NCI-H128 (cell line): ENCODE measurements around the gene STK32B.

ENCODE experiments used
- DNase-seq: peaks from one replicate; lab custom pipeline; 2025; ENCODE audit not compliant: unreplicated experiment; lab: John Stamatoyannopoulos, UW

Gene STK32B

DNA sequence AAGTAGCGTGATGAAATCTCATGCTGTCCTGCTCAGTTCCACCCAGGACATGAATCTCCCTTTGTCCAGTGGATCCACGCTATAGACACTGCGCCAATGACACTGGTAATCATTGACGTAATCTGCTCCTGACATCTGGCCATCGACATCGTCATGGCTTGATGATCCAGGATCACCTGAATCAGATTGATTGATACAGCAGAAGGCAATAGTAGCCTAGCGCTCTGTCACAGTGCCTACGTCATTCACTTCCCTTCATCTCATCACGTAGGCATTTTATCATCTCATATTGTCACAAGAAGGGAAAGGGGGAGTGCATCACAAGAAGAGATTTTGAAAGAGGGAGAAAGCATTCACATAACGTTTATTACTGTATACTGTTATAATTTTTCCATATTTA, 68.8 kb downstream of the STK32B start:
- no peak for DNase-seq

DNA sequence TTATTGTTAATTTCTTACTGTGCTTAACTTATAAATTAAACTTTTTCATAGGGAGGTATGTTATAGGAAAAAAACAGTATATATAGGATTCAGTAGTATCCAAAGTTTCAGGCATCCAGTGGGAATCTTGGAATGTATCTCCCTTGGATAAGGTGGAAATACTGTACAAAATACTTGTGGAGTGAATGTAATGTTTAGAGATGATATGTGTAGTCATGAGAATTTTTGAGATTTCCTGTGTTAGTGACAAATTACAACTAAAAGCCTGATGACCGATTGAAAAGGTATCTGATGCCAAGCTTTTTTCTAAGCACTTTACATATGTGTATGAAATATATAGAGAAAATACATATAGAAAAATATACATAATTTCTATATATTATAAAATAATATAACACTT, 69.2 kb downstream of the STK32B start:
- no peak for DNase-seq

GRCh38 chr4:5122114-5122513, 70.8 kb downstream of the STK32B start:
- DNase-seq, result no peak

DNA sequence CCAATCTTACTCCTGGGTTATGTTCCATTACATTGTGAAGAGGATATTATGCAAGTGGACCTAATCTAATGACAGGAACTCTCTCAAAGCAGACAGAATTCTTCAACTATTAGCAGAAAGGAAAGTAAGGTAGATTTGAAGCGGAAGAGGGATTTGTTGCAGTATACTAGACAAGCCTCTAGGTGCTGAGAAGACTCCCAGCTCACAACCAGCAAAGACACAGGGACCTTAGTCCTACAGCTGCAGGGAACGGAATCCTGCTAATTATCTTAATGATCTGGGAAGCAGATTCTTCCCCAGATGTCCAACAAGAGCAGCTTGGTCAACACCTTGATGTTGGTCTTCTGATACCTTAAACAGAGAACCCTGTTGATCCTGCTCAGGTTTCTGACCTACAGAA, 73.6 kb downstream of the STK32B start:
- DNase-seq, result no peak

DNA sequence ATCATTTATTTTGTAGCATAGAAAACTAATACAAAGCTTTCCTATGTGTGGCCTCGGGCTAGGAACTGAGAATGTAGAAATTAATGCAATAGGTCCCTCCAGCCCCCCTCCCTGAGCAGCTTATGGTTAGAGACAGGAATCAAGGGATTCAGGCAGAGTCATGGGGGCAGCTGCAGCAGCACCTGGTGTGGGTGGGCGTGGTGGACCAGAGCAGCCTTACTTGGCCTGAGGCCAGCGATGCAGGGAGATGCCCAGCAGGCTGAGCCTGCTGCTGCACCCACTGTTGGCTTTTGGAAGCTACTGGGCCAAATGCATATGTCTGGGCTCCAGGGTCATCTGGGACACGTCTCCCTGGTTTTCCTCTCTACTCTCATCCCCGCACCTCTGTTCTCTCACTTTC, 74.0 kb downstream of the STK32B start:
- DNase-seq, result no peak

- no peak for DNase-seq
Measured at GRCh38 chr4:5126231-5126630, 75.0 kb downstream of the STK32B start.

- no peak for DNase-seq
Measured at GRCh38 chr4:5126857-5127256, 75.6 kb downstream of the STK32B start.

GRCh38 chr4:5127556-5127955, 76.3 kb downstream of the STK32B start:
- DNase-seq, result no peak

DNA sequence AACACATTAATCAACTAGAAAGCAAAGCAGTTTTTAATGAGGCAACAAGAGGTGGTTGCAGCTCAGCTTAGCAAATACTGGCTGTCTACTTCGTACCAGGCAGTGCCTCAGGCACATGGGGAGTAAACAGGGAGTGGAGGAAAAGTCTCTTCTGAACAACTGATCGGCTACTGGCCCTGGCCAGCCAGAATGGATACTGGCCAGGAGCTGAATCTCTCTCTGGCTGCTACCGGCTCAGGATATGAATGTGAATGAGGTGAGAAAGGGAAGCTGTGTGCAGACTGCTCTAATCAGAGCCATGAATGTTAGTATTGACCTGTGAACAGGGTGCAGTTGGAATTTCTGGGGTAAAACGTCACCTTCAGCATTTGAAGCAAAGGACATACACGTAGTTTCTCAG, 77.3 kb downstream of the STK32B start:
- DNase-seq, result no peak

DNA sequence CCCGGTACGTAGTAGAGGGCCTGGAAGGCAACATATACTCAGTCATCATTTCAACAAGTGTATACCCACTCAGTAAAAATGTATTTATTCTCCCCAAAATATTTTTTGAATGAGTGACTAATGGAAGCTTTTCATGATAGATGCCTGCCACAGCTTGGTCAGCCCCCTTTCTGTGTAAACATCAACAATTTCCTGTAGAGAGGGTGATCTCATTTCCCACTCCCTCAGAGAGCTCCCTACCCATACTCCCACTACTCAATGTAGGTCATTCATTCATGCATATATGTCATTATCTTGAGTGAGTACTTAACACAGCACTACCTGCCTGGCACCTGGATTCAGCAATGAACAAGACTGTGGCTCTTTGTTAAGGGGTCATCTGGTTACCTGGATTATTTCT, 81.9 kb downstream of the STK32B start:
- no peak for DNase-seq

DNA sequence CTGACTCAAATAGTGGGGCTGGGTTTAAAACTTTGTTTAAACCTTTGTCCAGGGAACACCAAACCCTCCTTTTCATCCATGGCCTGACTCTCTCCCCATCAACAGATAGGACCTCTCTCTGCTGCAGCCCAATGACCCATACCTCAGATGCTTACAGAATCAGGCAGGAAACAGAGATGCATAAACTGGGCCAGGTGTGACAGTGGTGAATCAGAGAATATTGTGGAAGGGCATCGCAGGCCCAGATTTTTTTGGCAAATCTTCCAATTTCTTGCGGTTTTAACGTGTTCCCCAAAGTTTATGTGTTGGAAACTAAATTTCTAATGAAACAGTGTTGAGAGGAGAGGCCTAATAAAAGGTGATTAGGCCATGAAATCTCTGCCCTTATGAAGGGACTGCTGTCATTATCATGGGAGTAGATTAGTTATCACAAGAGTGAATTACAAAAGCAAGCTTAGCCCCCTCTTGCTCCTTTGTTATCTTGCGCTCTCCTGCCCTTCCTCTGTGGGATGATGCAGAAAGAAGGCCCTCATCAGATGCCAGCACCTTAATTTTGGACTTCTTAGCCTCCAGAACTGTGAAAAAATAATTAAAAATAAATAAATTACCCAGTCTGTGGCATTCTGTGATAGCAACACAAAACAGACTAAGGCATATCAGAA, 82.8 kb downstream of the STK32B start:
- no peak for DNase-seq

GRCh38 chr4:5134620-5135019, 83.3 kb downstream of the STK32B start:
- DNase-seq, result no peak

DNA sequence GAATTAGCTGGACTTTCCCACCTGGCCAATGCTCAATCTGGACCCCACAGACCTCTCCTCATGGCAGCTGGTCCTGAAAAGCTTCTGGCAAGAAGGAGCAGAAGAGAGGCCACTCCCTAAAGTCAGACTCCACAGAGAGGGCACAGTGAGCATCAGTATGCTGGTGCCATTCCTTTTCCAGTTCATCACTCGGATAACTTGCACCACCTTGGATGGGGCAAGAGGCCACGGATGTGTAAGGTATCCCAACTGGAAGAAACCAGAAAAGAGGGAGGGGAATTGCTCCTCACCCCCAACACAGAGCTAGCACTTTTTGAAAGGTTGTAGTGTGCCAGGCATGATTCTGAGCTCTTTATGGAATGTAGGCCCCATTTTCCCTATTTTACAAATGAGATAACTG, 85.9 kb downstream of the STK32B start:
- DNase-seq, result no peak

DNA sequence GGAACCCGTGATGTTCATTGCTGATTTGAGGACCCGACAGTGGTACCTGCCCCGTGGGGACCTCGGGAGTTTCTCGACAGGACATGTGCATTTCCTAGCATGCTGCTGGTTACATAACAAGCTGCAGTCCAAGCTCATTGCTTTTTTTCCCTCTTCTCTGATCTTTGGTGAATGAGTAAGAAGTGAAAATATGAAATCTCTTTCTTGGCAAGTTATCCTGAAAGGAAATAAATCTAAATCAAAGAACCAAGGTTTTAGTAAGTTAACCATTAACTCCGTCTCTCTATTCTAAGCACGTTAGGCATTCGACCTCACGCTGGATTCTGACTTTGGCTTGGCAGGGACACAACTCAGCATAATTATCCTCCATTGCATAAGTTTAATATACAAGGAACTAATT, 86.6 kb downstream of the STK32B start:
- DNase-seq, result no peak

DNA sequence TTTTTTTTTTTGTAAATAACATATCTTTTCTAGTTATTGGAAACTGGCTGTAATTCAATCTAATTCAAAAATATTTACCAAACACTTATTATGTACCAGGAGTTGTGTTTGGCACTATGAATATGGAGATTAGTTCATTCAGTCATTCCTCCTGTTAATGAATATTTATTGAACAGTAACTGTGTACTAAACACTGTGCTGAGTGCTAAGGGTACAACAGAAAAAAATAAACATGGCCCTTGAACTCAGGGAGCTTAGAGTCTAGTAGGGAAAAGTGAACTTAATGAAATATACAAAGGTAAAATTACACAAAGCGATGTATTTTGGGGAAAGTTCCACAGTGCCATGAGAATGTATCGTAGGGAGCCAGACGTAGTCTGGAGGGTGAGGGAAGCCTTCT, 87.1 kb downstream of the STK32B start:
- DNase-seq, result no peak

GRCh38 chr4:5139141-5139540, 87.9 kb downstream of the STK32B start:
- DNase-seq, result no peak

DNA sequence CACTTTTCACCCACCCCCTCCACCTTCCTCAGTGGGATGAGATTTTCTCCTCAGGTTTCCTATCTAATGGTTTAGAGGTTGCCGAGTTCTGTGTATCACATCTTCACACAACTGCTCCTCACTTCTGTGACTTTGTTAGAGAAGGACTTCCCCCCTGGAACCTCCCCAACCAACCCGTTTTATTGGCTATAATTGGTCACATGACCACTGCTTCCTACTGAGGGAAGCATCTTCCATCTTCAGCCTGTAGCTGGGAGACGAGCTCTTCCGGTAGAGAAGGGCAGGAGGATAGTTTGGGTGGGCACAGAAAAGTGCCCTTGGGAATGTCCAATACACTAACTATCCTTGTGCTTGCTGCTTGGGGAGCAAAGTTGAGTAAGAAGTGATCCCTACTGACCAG, 90.5 kb downstream of the STK32B start:
- no peak for DNase-seq

GRCh38 chr4:5142726-5143125, 91.4 kb downstream of the STK32B start:
- no peak for DNase-seq

GRCh38 chr4:5143306-5143861, 92.1 kb downstream of the STK32B start:
- no peak for DNase-seq

DNA sequence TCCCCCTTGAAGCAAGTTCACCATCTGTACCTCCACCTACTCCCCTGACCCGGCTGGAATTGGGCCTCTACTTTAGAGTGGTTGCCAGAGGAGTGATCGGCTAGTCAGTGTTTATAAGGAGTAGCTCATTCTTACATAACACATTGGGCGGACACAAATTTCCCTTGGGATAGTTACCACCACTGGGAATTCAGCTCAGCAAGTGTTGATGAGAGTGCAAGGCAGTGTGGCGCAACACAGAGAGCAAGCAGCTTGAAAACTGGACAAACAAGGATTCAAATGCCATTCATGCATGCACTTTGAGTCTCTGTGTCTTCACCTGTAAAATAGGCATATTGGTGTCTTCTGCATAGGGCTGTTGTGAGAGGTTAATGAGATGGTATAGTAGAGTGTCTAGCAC, 92.7 kb downstream of the STK32B start:
- DNase-seq, result no peak

- no peak for DNase-seq
Measured at GRCh38 chr4:5144384-5144783, 93.1 kb downstream of the STK32B start.

DNA sequence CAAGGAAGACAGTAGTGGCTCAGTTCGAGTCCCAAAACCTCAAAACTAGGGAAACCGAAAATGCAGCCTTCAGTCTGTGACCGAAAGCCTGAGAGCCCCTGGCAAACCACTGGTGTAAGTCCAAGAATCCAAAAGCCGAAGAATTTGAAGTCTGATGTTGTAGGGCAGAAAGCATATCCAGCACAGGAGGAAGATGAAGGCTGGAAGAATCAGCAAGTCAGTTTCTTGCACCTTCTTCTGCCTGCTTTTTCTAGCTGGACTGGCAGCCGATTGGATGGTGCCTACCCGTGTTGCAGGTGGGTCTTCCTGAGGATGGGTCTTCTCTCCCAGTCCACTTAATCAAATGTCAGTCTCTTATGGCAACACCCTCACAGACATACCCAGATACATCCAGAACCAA, 95.0 kb downstream of the STK32B start:
- no peak for DNase-seq

DNA sequence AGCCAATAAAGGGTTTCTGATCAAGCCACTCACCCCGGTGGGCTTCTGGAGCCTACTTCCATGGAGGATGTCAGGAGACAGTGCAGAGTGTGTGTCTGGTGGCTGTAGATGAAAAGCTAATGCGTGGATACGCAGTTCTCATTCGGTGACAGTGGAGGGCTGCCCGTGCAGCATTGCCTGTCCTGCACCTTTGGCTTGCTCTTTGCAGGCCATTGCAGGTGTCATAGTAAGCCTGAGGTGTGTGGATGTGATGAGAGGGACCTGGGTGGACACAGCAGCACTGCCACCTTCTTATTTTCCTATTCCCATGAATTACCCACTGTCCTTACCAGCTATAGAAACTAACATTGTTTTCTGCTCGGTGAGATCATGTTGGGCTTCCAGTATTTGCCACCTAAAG, 101.2 kb downstream of the STK32B start:
- no peak for DNase-seq
